Mucosa of rectum (tissue), 2 donors: ENCODE results near the gene RNASE9.
"Not testable (repeated sequence)": the region's sequence is repeated elsewhere in the genome, so short reads cannot be mapped to it uniquely, and the experiment has no call there.

Experiments
- H3K27ac ChIP-seq, 2 donors: one replicate each; pipeline ENCODE4 v1.7.0; 2013; ENCODE audit warnings: inconsistent platforms in 2 of 2, low read depth in 2 of 2, low read length in 2 of 2
- H3K27me3 ChIP-seq, 2 donors: one replicate each; pipeline ENCODE4 v1.7.0; 2013; ENCODE audit warnings: low read length in 2 of 2; ENCODE audit not compliant: control insufficient read depth in 2 of 2, insufficient read depth in 2 of 2
- H3K36me3 ChIP-seq, 2 donors: one replicate each; pipeline ENCODE4 v1.7.0; 2013; ENCODE audit warnings: low read length in 2 of 2; ENCODE audit not compliant: control insufficient read depth in 2 of 2, insufficient read depth in 2 of 2
- H3K4me1 ChIP-seq, 2 donors: one replicate each; pipeline ENCODE4 v1.7.0; 2013; ENCODE audit warnings: low read length in 2 of 2, mild to moderate bottlenecking in 1 of 2; ENCODE audit not compliant: control insufficient read depth in 2 of 2, insufficient read depth in 2 of 2
- H3K4me3 ChIP-seq, 2 donors: one replicate each; pipeline ENCODE4 v1.7.0; 2013; ENCODE audit warnings: low read length in 2 of 2
- H3K9ac ChIP-seq, 2 donors: one replicate each; pipeline ENCODE4 v1.7.0; 2013; ENCODE audit warnings: low read length in 2 of 2, low read depth in 1 of 2, mild to moderate bottlenecking in 1 of 2
- H3K9me3 ChIP-seq, 2 donors: one replicate each; pipeline ENCODE4 v1.7.0; 2013; ENCODE audit warnings: low read length in 2 of 2; ENCODE audit not compliant: control insufficient read depth in 2 of 2
- donor health status: healthy.
- donor health status: Normal muscosa, but diverticular disease.

The RNASE9 gene

GRCh38 chr14:20524027-20524426 lies 36.8 kb downstream of the RNASE9 start:
- H3K9ac ChIP-seq = no peak overlapping the region
- no peaks in the 10 kb centered on the region for H3K9me3 ChIP-seq
- H3K36me3 ChIP-seq = no peaks in the 10 kb centered on the region
- no peaks in the 10 kb centered on the region for H3K4me1 ChIP-seq
- no peak overlapping the region for H3K27ac ChIP-seq
- no peak overlapping the region for H3K4me3 ChIP-seq
- H3K27me3 ChIP-seq = no peaks in the 10 kb centered on the region

DNA sequence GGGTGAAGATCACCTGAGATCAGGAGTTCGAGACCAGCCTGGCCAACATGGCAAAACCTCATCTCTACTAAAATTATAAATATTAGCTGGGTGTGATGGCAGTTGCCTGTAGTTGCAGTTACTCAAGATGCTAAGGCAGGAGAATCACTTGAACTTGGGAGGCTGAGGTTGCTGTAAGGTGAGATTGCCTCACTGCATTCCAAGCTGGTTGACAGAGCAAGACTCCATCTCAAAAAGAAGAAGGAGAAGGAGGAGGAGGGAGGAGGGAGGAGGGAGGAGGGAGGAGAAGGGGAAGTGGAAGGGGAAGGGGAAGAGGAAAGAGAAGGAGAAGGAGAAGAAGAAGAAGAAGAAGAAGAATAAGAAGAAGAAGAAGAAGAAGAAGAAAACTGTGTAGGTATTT lies 38.5 kb downstream of the RNASE9 start:
- H3K9me3 ChIP-seq = no peaks in the 10 kb centered on the region
- no peak overlapping the region for H3K4me3 ChIP-seq
- no peak overlapping the region for H3K9ac ChIP-seq
- H3K36me3 ChIP-seq = no peaks in the 10 kb centered on the region
- H3K27ac ChIP-seq = no peak overlapping the region
- no peaks in the 10 kb centered on the region for H3K4me1 ChIP-seq
- no peaks in the 10 kb centered on the region for H3K27me3 ChIP-seq

GRCh38 chr14:20516921-20517320 lies 43.9 kb downstream of the RNASE9 start:
- no peak overlapping the region for H3K27ac ChIP-seq
- H3K36me3 ChIP-seq = no peaks in the 10 kb centered on the region
- H3K9ac ChIP-seq = no peak overlapping the region
- H3K4me1 ChIP-seq = no peaks in the 10 kb centered on the region
- no peaks in the 10 kb centered on the region for H3K9me3 ChIP-seq
- H3K27me3 ChIP-seq = no peaks in the 10 kb centered on the region
- no peak overlapping the region for H3K4me3 ChIP-seq

DNA sequence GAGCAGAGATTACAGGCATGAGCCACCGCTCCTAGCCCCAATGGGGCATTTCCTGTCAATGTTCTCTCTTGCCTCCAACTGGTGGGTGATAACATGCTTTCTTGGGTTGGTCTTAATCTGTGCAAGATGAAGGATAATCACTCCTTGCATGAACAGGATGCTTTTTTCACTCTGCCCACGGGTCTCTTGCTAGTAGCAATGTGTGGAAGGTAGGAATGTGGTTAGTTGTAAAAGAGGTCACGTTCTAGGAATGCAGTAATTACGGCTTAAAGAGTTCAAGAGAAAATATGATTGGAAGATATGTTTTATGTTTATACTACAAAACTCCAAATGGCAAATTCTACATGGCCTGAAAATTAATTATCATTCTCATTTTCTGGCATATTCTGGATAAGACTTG lies 45.0 kb downstream of the RNASE9 start:
- Histone ChIP-seq H3K27ac (no peak overlapping the region), H3K4me1 (no peaks in the 10 kb centered on the region), H3K4me3 (no peak overlapping the region), H3K27me3 (no peaks in the 10 kb centered on the region), H3K9me3 (no peaks in the 10 kb centered on the region), H3K9ac (no peak overlapping the region), H3K36me3 (no peaks in the 10 kb centered on the region)

- no peaks in the 10 kb centered on the region for H3K27me3 ChIP-seq
- H3K4me1 ChIP-seq = no peaks in the 10 kb centered on the region
- H3K27ac ChIP-seq = no peak overlapping the region
- H3K4me3 ChIP-seq = no peak overlapping the region
- H3K9me3 ChIP-seq = no peaks in the 10 kb centered on the region
- H3K36me3 ChIP-seq = no peaks in the 10 kb centered on the region
- no peak overlapping the region for H3K9ac ChIP-seq
Measured at GRCh38 chr14:20512177-20512905, 48.5 kb downstream of the RNASE9 start.

- no peaks in the 10 kb centered on the region for H3K4me1 ChIP-seq
Measured at GRCh38 chr14:20508367-20508766, 52.5 kb downstream of the RNASE9 start.

DNA sequence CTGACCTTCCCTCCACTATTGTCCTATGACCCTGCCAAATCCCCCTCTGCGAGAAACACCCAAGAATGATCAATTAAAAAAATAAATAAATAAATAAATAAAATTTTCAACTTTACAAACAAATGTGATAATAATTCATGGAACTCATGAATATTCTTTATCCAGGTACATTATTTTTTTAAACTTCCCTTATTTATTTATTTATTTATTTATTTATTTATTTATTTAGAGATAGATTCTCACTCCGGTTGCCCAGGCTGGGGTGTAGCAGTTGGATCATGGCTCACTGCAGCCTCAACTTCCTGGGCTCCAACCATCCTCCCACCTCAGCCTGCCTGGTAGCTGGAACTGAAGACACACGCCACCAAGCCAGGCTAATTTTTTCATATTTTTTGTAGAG lies 53.3 kb downstream of the RNASE9 start:
- H3K9me3 ChIP-seq, H3K9ac ChIP-seq, H3K4me1 ChIP-seq, H3K27ac ChIP-seq, H3K36me3 ChIP-seq, H3K27me3 ChIP-seq, H3K4me3 ChIP-seq: not testable (repeated sequence)

More at GRCh38 chr14:20508367-20508766, 52.5 kb downstream of the RNASE9 start:
- Histone ChIP-seq H3K27ac (no peak overlapping the region), H3K9ac (no peak overlapping the region), H3K36me3 (no peaks in the 10 kb centered on the region), H3K27me3 (no peaks in the 10 kb centered on the region), H3K9me3 (no peaks in the 10 kb centered on the region), H3K4me3 (no peak overlapping the region)

- H3K9ac ChIP-seq, H3K9me3 ChIP-seq, H3K4me3 ChIP-seq, H3K27ac ChIP-seq, H3K36me3 ChIP-seq, H3K27me3 ChIP-seq, H3K4me1 ChIP-seq: not testable (repeated sequence)
Measured at GRCh38 chr14:20506752-20507151, 54.1 kb downstream of the RNASE9 start.

GRCh38 chr14:20506276-20506675 lies 54.6 kb downstream of the RNASE9 start:
- H3K27me3 ChIP-seq, H3K9me3 ChIP-seq, H3K27ac ChIP-seq, H3K9ac ChIP-seq, H3K4me3 ChIP-seq, H3K36me3 ChIP-seq, H3K4me1 ChIP-seq: not testable (repeated sequence)
